ENCODE results near the gene FAR2.

- TF ChIP-seq CTCF (IDR thresholded peaks at IDR 0.05 in 4 of 5, conservative IDR thresholded peaks at IDR 0.05 in 1 of 5) (no peak), POLR2A (IDR thresholded peaks at IDR 0.05) (no peak)
These were observed 157.2 kb downstream of the FAR2 start for GRCh38 chr12:29306266-29306665.

All from gastrocnemius medialis (tissue), 4 donors.